HepG2 (cell line): ENCODE results near the gene SPTBN4. TPM values are rescaled to one million over a fixed set of nuclear protein-coding genes. Genes with fewer than 3 reads are reported as not detected.

Experiments used
- DRAP1 ChIP-seq: IDR thresholded peaks from 2 replicates; pipeline ENCODE4 v1.6.1; 2016; ENCODE audit warnings: missing genetic modification reagents, missing compliant biosample characterization
- FOXA3 ChIP-seq: IDR thresholded peaks from 2 replicates; pipeline ENCODE4 v1.6.1; 2016; ENCODE audit warnings: missing genetic modification reagents, missing compliant biosample characterization
- FOXO4 ChIP-seq: sonication (generic); formaldehyde crosslinking; conservative IDR thresholded peaks from 2 replicates; pipeline ENCODE4 v1.8.1; 2023; ENCODE audit warnings: missing genetic modification reagents
- MLLT10 ChIP-seq: sonication (generic); formaldehyde crosslinking; IDR thresholded peaks from 2 replicates; pipeline ENCODE4 v1.4.0; 2020; ENCODE audit warnings: missing genetic modification reagents
- MNT ChIP-seq: fragments of 450-650 bp; IDR thresholded peaks from 2 replicates; pipeline ENCODE4 v1.6.1; 2016
- ZNF318 ChIP-seq: sonication (generic); formaldehyde crosslinking; IDR thresholded peaks from 2 replicates; pipeline ENCODE4 v1.4.0; 2020; ENCODE audit warnings: mild to moderate bottlenecking, missing genetic modification reagents
- ZNF710 ChIP-seq: sonication (generic); formaldehyde crosslinking; IDR thresholded peaks from 2 replicates; pipeline ENCODE4 v1.5.0; 2020; ENCODE audit warnings: mild to moderate bottlenecking, missing genetic modification reagents, borderline replicate concordance
- ZZZ3 ChIP-seq: sonication (generic); formaldehyde crosslinking; IDR thresholded peaks from 2 replicates; pipeline ENCODE4 v1.4.0; 2020; ENCODE audit warnings: missing genetic modification reagents, mild to moderate bottlenecking, borderline replicate concordance
- polyA plus RNA-seq, 8 experiments: library from polyadenylated mRNA; depleted of rRNA in 3 of 8; stranded (reverse) in 7 of 8; unstranded in 1 of 8; fragments of >200 nt; fragmentation: Illumina TruSeq in 4 of 8; extraction: Trizol in 4 of 8; gene quantifications; 2 replicates each; pipeline versions ENCODE4 v1.2.1 to v1.2.3, GENCODE V29; 2011 to 2016; ENCODE audit warnings: low read depth in 4 of 8, missing spikeins in 1 of 8, mixed read lengths in 1 of 8; ENCODE audit not compliant: insufficient read depth in 1 of 8
- total RNA-seq, 5 experiments: library from RNA; depleted of rRNA; stranded (reverse); fragments of >200 nt; fragmentation: Illumina TruSeq; extraction: Trizol; gene quantifications; 2 replicates each; pipeline ENCODE4 v1.2.3, GENCODE V29; 2016; ENCODE audit warnings: low read depth in 1 of 5

Gene SPTBN4
- total and polyA plus RNA-seq, 2 of the 13 experiments (the other 11 are each of a cell fraction or from before 2014, with no cell fraction given) = 0.11 TPM

- TF ChIP-seq ZNF318 (no peak), FOXO4 (CRISPR knock-in tag) (no peak), MLLT10 (CRISPR knock-in tag) (no peak), DRAP1 (CRISPR knock-in tag) (no peak), MNT (no peak), ZNF710 (CRISPR knock-in tag) (no peak), ZZZ3 (CRISPR knock-in tag) (no peak), FOXA3 (no peak)
Observed at GRCh38 chr19:40550951-40551350, 84.2 kb downstream of the SPTBN4 start (continued).
